H9 (cell line): ENCODE measurements around the gene CACNA1H. TPM values are rescaled to one million over a fixed set of nuclear protein-coding genes. Genes with fewer than 3 reads are reported as not detected.

ENCODE experiments used
- DNase-seq: peaks from one replicate; pipeline ENCODE4 v3.0.0-alpha.2; 2017
- H2AFZ ChIP-seq: one replicate; pipeline ENCODE4 v1.6.1; 2013; ENCODE audit warnings: mild to moderate bottlenecking, low read length, control low read depth, moderate library complexity
- H2AK5ac ChIP-seq: 2 replicates; pipeline ENCODE4 v1.6.1; 2013; ENCODE audit warnings: low read length, control low read depth, mixed read lengths; ENCODE audit not compliant: insufficient read length
- H2BK120ac ChIP-seq: one replicate; pipeline ENCODE4 v1.6.1; 2013; ENCODE audit warnings: low read depth, mild to moderate bottlenecking, low read length, control low read depth, inconsistent platforms; ENCODE audit not compliant: poor library complexity, severe bottlenecking
- H2BK12ac ChIP-seq: 2 replicates; pipeline ENCODE4 v1.6.1; 2013; ENCODE audit warnings: low read length, control low read depth, mixed read lengths, low read depth; ENCODE audit not compliant: insufficient read length
- H2BK15ac ChIP-seq: 2 replicates; pipeline ENCODE4 v1.6.1; 2013; ENCODE audit warnings: low read depth, low read length, control low read depth
- H2BK20ac ChIP-seq: one replicate; pipeline ENCODE4 v1.6.1; 2013; ENCODE audit warnings: low read depth, mild to moderate bottlenecking, low read length, control low read depth, inconsistent platforms; ENCODE audit not compliant: poor library complexity, severe bottlenecking
- H2BK5ac ChIP-seq: 2 replicates; pipeline ENCODE4 v1.6.1; 2013; ENCODE audit warnings: low read length, control low read depth, mixed read lengths; ENCODE audit not compliant: insufficient read length
- H3K14ac ChIP-seq: 2 replicates; pipeline ENCODE4 v1.6.1; 2013; ENCODE audit warnings: low read length, control low read depth; ENCODE audit not compliant: insufficient read depth
- H3K18ac ChIP-seq: 2 replicates; pipeline ENCODE4 v1.6.1; 2013; ENCODE audit warnings: low read depth, mild to moderate bottlenecking, mixed read lengths, low read length, control low read depth; ENCODE audit not compliant: insufficient read length
- H3K23ac ChIP-seq: 2 replicates; pipeline ENCODE4 v1.6.1; 2013; ENCODE audit warnings: low read length, control low read depth, mixed read lengths, low read depth; ENCODE audit not compliant: insufficient read length
- H3K23me2 ChIP-seq: 2 replicates; pipeline ENCODE4 v1.6.1; 2013; ENCODE audit warnings: low read depth, mild to moderate bottlenecking, mixed read lengths, low read length, control low read depth; ENCODE audit not compliant: insufficient read length, poor library complexity, severe bottlenecking
- H3K27ac ChIP-seq: 2 replicates; pipeline ENCODE4 v1.5.1; 2013; ENCODE audit warnings: low read length, control low read depth, mixed read lengths, low read depth; ENCODE audit not compliant: insufficient read length
- H3K27me3 ChIP-seq: 2 replicates; pipeline ENCODE4 v1.6.1; 2013; ENCODE audit warnings: low read length, control low read depth, inconsistent platforms; ENCODE audit not compliant: insufficient read depth
- H3K4ac ChIP-seq: 2 replicates; pipeline ENCODE4 v1.6.1; 2013; ENCODE audit warnings: low read depth, mild to moderate bottlenecking, control low read depth, inconsistent platforms, low read length, moderate library complexity
- H3K4me1 ChIP-seq: 2 replicates; pipeline ENCODE4 v1.6.1; 2013; ENCODE audit warnings: low read length, control low read depth, inconsistent platforms; ENCODE audit not compliant: insufficient read depth
- H3K4me2 ChIP-seq: 2 replicates; pipeline ENCODE4 v1.6.1; 2013; ENCODE audit warnings: low read length, control low read depth, mixed read lengths; ENCODE audit not compliant: insufficient read length, insufficient read depth
- H3K56ac ChIP-seq: 2 replicates; pipeline ENCODE4 v1.6.1; 2013; ENCODE audit warnings: low read depth, mild to moderate bottlenecking, mixed read lengths, low read length, control low read depth; ENCODE audit not compliant: insufficient read length
- H3K79me1 ChIP-seq: 2 replicates; pipeline ENCODE4 v1.6.1; 2013; ENCODE audit warnings: low read depth, mild to moderate bottlenecking, moderate library complexity, low read length, control low read depth, inconsistent platforms; ENCODE audit not compliant: insufficient read depth, poor library complexity, severe bottlenecking
- H3K79me2 ChIP-seq: 2 replicates; pipeline ENCODE4 v1.6.1; 2013; ENCODE audit warnings: low read length, control low read depth, inconsistent platforms; ENCODE audit not compliant: insufficient read depth
- H3K9ac ChIP-seq: 2 replicates; pipeline ENCODE4 v1.6.1; 2013; ENCODE audit warnings: low read length, control low read depth, mixed read lengths; ENCODE audit not compliant: insufficient read length; ENCODE audit errors: extremely low read depth
- H3K9me3 ChIP-seq: one replicate; pipeline ENCODE4 v1.6.1; 2013; ENCODE audit warnings: low read depth, low read length, inconsistent platforms; ENCODE audit not compliant: control insufficient read depth
- H3T11ph ChIP-seq: one replicate; pipeline ENCODE4 v1.6.1; 2013; ENCODE audit warnings: mild to moderate bottlenecking, low read length, control low read depth, inconsistent platforms
- H4K20me1 ChIP-seq: one replicate; pipeline ENCODE4 v1.6.1; 2013; ENCODE audit not compliant: control insufficient read depth, insufficient read length, insufficient read depth
- H4K5ac ChIP-seq: 2 replicates; pipeline ENCODE4 v1.6.1; 2013; ENCODE audit warnings: low read depth, mild to moderate bottlenecking, mixed read lengths, low read length, control low read depth; ENCODE audit not compliant: insufficient read length
- H4K8ac ChIP-seq: replicated peaks from 2 replicates; pipeline ENCODE4 v1.6.1; 2013; ENCODE audit warnings: low read length, control low read depth, mixed read lengths, low read depth; ENCODE audit not compliant: insufficient read length
- H4K91ac ChIP-seq: 2 replicates; pipeline ENCODE4 v1.6.1; 2013; ENCODE audit warnings: low read depth, mild to moderate bottlenecking, moderate library complexity, mixed read lengths, low read length, control low read depth; ENCODE audit not compliant: insufficient read length
- H3K27ac Mint-ChIP-seq, 3 experiments: 2 replicates in 2 of 3; 3 replicates in 1 of 3; pipeline ENCODE4 v1.8.0; 2020 to 2021; ENCODE audit warnings: mixed read lengths in 3 of 3, mild to moderate bottlenecking in 1 of 3, moderate library complexity in 1 of 3
- H3K27me3 Mint-ChIP-seq: 2 replicates; pipeline ENCODE4 v1.8.0; 2021; ENCODE audit warnings: low read depth, mild to moderate bottlenecking, moderate library complexity, mixed read lengths
- H3K36me3 Mint-ChIP-seq, 3 experiments: 2 replicates in 2 of 3; 3 replicates in 1 of 3; pipeline ENCODE4 v1.8.0; 2020 to 2021; ENCODE audit warnings: low read depth in 3 of 3, mixed read lengths in 3 of 3; ENCODE audit not compliant: insufficient read depth in 1 of 3
- H3K4me1 Mint-ChIP-seq, 2 experiments: 2 replicates each; pipeline ENCODE4 v1.8.0; 2020; ENCODE audit warnings: mixed read lengths in 2 of 2
- H3K4me3 Mint-ChIP-seq, 2 experiments: 2 replicates in 1 of 2; 3 replicates in 1 of 2; pipeline ENCODE4 v1.8.0; 2020 to 2021; ENCODE audit warnings: mild to moderate bottlenecking in 2 of 2, mixed read lengths in 2 of 2, moderate library complexity in 1 of 2
- H3K9me3 Mint-ChIP-seq, 2 experiments: 2 replicates in 1 of 2; 3 replicates in 1 of 2; pipeline ENCODE4 v1.8.0; 2020; ENCODE audit warnings: mild to moderate bottlenecking in 2 of 2, mixed read lengths in 2 of 2, moderate library complexity in 1 of 2
- CTCF ChIP-seq: fragments of 200-600 bp; sonication (generic); conservative IDR thresholded peaks from 3 replicates; pipeline ENCODE4 v1.8.0; 2021; ENCODE audit warnings: antibody characterized with exemption, mild to moderate bottlenecking
- WGBS: extraction: QIAGEN DNeasy Blood & Tissue Kit; methylation state at CpG from one replicate; pipeline ENCODE4 v1.1.7; 2013; ENCODE audit warnings: missing lambda C conversion rate, low lambda C conversion rate, mixed read lengths; ENCODE audit not compliant: insufficient read length; ENCODE audit errors: extremely low coverage; 5-methylcytosine and 5-hydroxymethylcytosine counted together
- total RNA-seq: library from RNA; stranded (reverse); gene quantifications from 2 replicates; pipeline ENCODE4 v1.2.1, GENCODE V29; 2021

The CACNA1H gene
- total RNA-seq, 1 experiment from 2014 or later = 43.3 TPM

DNA sequence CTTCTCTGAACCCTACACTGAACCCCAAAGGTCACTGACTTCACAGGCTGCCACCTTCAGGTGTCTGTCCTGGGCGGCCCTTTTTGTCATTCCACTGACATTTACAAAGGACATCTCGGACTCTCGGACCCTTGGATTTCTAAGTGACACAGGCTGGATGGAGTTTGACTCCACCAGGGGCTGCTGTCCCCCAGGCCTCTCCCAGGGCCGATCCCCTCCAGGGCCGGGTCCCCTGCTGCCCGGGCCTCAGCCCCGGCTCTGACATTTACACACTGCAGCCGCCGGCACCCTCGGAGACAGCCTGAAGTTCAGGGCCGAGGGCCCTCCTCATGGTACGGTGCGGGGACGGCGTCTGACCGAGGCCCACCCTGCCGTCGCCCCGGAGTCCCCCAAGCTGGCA lies 24.1 kb downstream of the CACNA1H start:
- Histone ChIP-seq H3K27me3 (no peaks in the 10 kb centered on the region), H2BK120ac (no peak overlapping the region), H3K23ac (no peak overlapping the region), H3K9me3 (no peaks in the 10 kb centered on the region), H2BK20ac (no peak overlapping the region), H3K23me2 (peaks cover 2% of the 10 kb centered on the region), H3K4ac (no peak overlapping the region), H2AK5ac (no peak overlapping the region), H2AFZ (no peak overlapping the region), H3K79me2 (no peaks in the 10 kb centered on the region), H3T11ph (no peak overlapping the region), H3K14ac (no peak overlapping the region), H2BK15ac (no peak overlapping the region), H3K18ac (no peak overlapping the region), H3K56ac (no peak overlapping the region), H4K91ac (no peak overlapping the region), H4K5ac (no peak overlapping the region), H2BK12ac (no peak overlapping the region), H2BK5ac (no peak overlapping the region), H4K8ac (no peak overlapping the region), H3K79me1 (no peaks in the 10 kb centered on the region), H4K20me1 (no peaks in the 10 kb centered on the region), H3K4me2 (no peak overlapping the region), H3K9ac (no peak overlapping the region), H3K27ac (no peak overlapping the region), H3K4me1 (no peaks in the 10 kb centered on the region)
- no peak overlapping the region for H3K4me3 Mint-ChIP-seq
- no CpG with 5 or more reads among the region's 19 CpGs for WGBS
- H3K4me1 Mint-ChIP-seq = peaks cover 0 to 10% of the 10 kb centered on the region in 2 experiments; a peak in 2 of 4 replicates
- H3K27me3 Mint-ChIP-seq = no peaks in the 10 kb centered on the region
- no peaks in the 10 kb centered on the region for H3K9me3 Mint-ChIP-seq
- no peak for TF ChIP-seq CTCF
- peaks cover 0 to 1% (median 0%) of the 10 kb centered on the region in 3 experiments; a peak in 3 of 7 replicates for H3K36me3 Mint-ChIP-seq
- DNase-seq = no peak
- no peak overlapping the region for H3K27ac Mint-ChIP-seq
